HepG2 (cell line): ENCODE data around the gene ZBTB46. TPM values are rescaled to one million over a fixed set of nuclear protein-coding genes. Genes with fewer than 3 reads are reported as not detected.
A peak's percentile ranks its signal among the peaks of the same experiment; 100 is the strongest.

Experiments used
- ARNTL ChIP-seq: sonication (generic); formaldehyde crosslinking; IDR thresholded peaks from 2 replicates; pipeline ENCODE4 v1.4.0; 2020; ENCODE audit warnings: mild to moderate bottlenecking, missing genetic modification reagents
- EEA1 ChIP-seq: sonication (generic); formaldehyde crosslinking; IDR thresholded peaks from 2 replicates; pipeline ENCODE4 v1.5.1; 2020; ENCODE audit warnings: mild to moderate bottlenecking, missing genetic modification reagents, borderline replicate concordance
- HDAC1 ChIP-seq: sonication (generic); formaldehyde crosslinking; IDR thresholded peaks from 2 replicates; pipeline ENCODE4 v1.5.1; 2020; ENCODE audit warnings: mild to moderate bottlenecking, missing genetic modification reagents
- HOXA7 ChIP-seq: sonication (generic); formaldehyde crosslinking; IDR thresholded peaks from 2 replicates; pipeline ENCODE4 v1.8.1; 2022; ENCODE audit warnings: mild to moderate bottlenecking, missing genetic modification reagents, moderate library complexity
- IRF1 ChIP-seq: sonication (generic); formaldehyde crosslinking; IDR thresholded peaks from 2 replicates; pipeline ENCODE4 v1.4.0; 2020; ENCODE audit warnings: low read depth, mild to moderate bottlenecking, missing genetic modification reagents
- KLF16 ChIP-seq, 2 experiments: sonication (generic) in 1 of 2; formaldehyde crosslinking in 1 of 2; IDR thresholded peaks; 2 replicates each; pipeline versions ENCODE4 v1.6.1 to v1.8.0; 2016 to 2023; ENCODE audit warnings: missing genetic modification reagents in 2 of 2, missing compliant biosample characterization in 1 of 2
- NFIC ChIP-seq: IDR thresholded peaks from 2 replicates; pipeline ENCODE4 v1.6.1; 2012; ENCODE audit warnings: mild to moderate bottlenecking, low read length, inconsistent platforms
- SIX4 ChIP-seq: sonication (generic); formaldehyde crosslinking; IDR thresholded peaks from 2 replicates; pipeline ENCODE4 v1.4.0; 2020; ENCODE audit warnings: missing genetic modification reagents
- SP5 ChIP-seq: IDR thresholded peaks from 2 replicates; pipeline ENCODE4 v1.6.1; 2016; ENCODE audit warnings: low read depth, borderline replicate concordance
- SRSF9 ChIP-seq: fragments of 200-400 bp; formaldehyde crosslinking; IDR thresholded peaks from 2 replicates; pipeline ENCODE4 v1.6.1; 2018; ENCODE audit warnings: borderline replicate concordance, mild to moderate bottlenecking, low read depth, low read length; ENCODE audit not compliant: insufficient read depth, poor library complexity, severe bottlenecking
- TFAP4 ChIP-seq: sonication (generic); IDR thresholded peaks from 2 replicates; pipeline ENCODE4 v1.6.1; 2016; ENCODE audit warnings: low read depth, borderline replicate concordance
- ZBTB21 ChIP-seq: sonication (generic); formaldehyde crosslinking; IDR thresholded peaks from 2 replicates; pipeline ENCODE4 v1.4.0; 2020; ENCODE audit warnings: missing genetic modification reagents
- ZBTB40 ChIP-seq, 2 experiments: fragments of 450-650 bp in 1 of 2; sonication (generic) in 1 of 2; formaldehyde crosslinking in 1 of 2; IDR thresholded peaks; 2 replicates each; pipeline versions ENCODE4 v1.6.1 to v1.8.0; 2016 to 2022; ENCODE audit warnings: antibody characterized with exemption in 1 of 2, mild to moderate bottlenecking in 1 of 2, missing genetic modification reagents in 1 of 2
- ZNF124 ChIP-seq: sonication (generic); formaldehyde crosslinking; IDR thresholded peaks from 2 replicates; pipeline ENCODE4 v1.4.0; 2020; ENCODE audit warnings: missing genetic modification reagents
- ZNF160 ChIP-seq: sonication (generic); formaldehyde crosslinking; IDR thresholded peaks from 2 replicates; pipeline ENCODE4 v1.8.0; 2022; ENCODE audit warnings: mild to moderate bottlenecking, inconsistent platforms, missing genetic modification reagents
- ZNF205 ChIP-seq: IDR thresholded peaks from 2 replicates; pipeline ENCODE4 v1.6.1; 2018; ENCODE audit warnings: missing biosample characterization, missing genetic modification reagents
- ZNF33A ChIP-seq: sonication (generic); formaldehyde crosslinking; IDR thresholded peaks from 2 replicates; pipeline ENCODE4 v1.5.1; 2020; ENCODE audit warnings: missing genetic modification reagents, mild to moderate bottlenecking, moderate library complexity, borderline replicate concordance
- ZNF44 ChIP-seq: sonication (generic); formaldehyde crosslinking; IDR thresholded peaks from 2 replicates; pipeline ENCODE4 v1.5.1; 2020; ENCODE audit warnings: mild to moderate bottlenecking, missing genetic modification reagents
- ZNF709 ChIP-seq: sonication (generic); formaldehyde crosslinking; IDR thresholded peaks from 2 replicates; pipeline ENCODE4 v1.5.0; 2020; ENCODE audit warnings: mild to moderate bottlenecking, missing genetic modification reagents
- polyA plus RNA-seq, 8 experiments: library from polyadenylated mRNA; depleted of rRNA in 3 of 8; stranded (reverse) in 7 of 8; unstranded in 1 of 8; fragments of >200 nt; fragmentation: Illumina TruSeq in 4 of 8; extraction: Trizol in 4 of 8; gene quantifications; 2 replicates each; pipeline versions ENCODE4 v1.2.1 to v1.2.3, GENCODE V29; 2011 to 2016; ENCODE audit warnings: low read depth in 4 of 8, missing spikeins in 1 of 8, mixed read lengths in 1 of 8; ENCODE audit not compliant: insufficient read depth in 1 of 8
- total RNA-seq, 5 experiments: library from RNA; depleted of rRNA; stranded (reverse); fragments of >200 nt; fragmentation: Illumina TruSeq; extraction: Trizol; gene quantifications; 2 replicates each; pipeline ENCODE4 v1.2.3, GENCODE V29; 2016; ENCODE audit warnings: low read depth in 1 of 5

ZBTB46 gene
- total and polyA plus RNA-seq, 2 of the 13 experiments (the other 11 are each of a cell fraction or from before 2014, with no cell fraction given) = 1.6 to 13.5 TPM

- TF ChIP-seq ZNF709 (CRISPR knock-in tag) = peak; percentile 80; the same call in 1 of the 2 replicates
- no peak for TF ChIP-seq NFIC
- peak; percentile 91; the same call in 1 of the 2 replicates for TF ChIP-seq EEA1 (CRISPR knock-in tag)
- TF ChIP-seq SIX4 (CRISPR knock-in tag) = no peak
- TF ChIP-seq TFAP4 = 0 out of 2 replicates have a peak, but pooled peaks have one; percentile 12
- TF ChIP-seq HDAC1 (CRISPR knock-in tag) = peak; percentile 72; the same call in 1 of the 2 replicates
- TF ChIP-seq ZNF33A (CRISPR knock-in tag) = no peak
- TF ChIP-seq ZNF160 (CRISPR knock-in tag) = peak; percentile 48; the same call in 1 of the 2 replicates
- peak; percentile 45 to 56; a peak in 2 of 4 replicates for TF ChIP-seq KLF16 (CRISPR knock-in tag; IDR thresholded peaks at IDR 0.05)
- TF ChIP-seq ARNTL = 0 out of 2 replicates have a peak, but pooled peaks have one; percentile 18
- TF ChIP-seq SP5 (CRISPR knock-in tag) = no peak
- TF ChIP-seq IRF1 (CRISPR knock-in tag) = no peak; the same call in 1 of the 2 replicates
- TF ChIP-seq ZBTB21 (CRISPR knock-in tag) = no peak
- TF ChIP-seq ZBTB40 (IDR thresholded peaks at IDR 0.05) = no peak
- peak; percentile 91 for TF ChIP-seq ZBTB40 (CRISPR knock-in tag; IDR thresholded peaks at IDR 0.05)
- TF ChIP-seq HOXA7 = no peak
- TF ChIP-seq ZNF44 (CRISPR knock-in tag) = no peak
- no peak for TF ChIP-seq ZNF205 (CRISPR knock-in tag)
- TF ChIP-seq SRSF9 = no peak
- no peak for TF ChIP-seq ZNF124 (CRISPR knock-in tag)
Observed at GRCh38 chr20:63831993-63832686, 1.1 kb upstream of the ZBTB46 start (continued).
